ENCODE results near the gene BCHE.

- TF ChIP-seq POLR2AphosphoS5 (IDR thresholded peaks at IDR 0.05; ENCODE audit: insufficient read depth in 1 of 2, low read depth in 1 of 2), result no peak
- TF ChIP-seq, protein P1, sequence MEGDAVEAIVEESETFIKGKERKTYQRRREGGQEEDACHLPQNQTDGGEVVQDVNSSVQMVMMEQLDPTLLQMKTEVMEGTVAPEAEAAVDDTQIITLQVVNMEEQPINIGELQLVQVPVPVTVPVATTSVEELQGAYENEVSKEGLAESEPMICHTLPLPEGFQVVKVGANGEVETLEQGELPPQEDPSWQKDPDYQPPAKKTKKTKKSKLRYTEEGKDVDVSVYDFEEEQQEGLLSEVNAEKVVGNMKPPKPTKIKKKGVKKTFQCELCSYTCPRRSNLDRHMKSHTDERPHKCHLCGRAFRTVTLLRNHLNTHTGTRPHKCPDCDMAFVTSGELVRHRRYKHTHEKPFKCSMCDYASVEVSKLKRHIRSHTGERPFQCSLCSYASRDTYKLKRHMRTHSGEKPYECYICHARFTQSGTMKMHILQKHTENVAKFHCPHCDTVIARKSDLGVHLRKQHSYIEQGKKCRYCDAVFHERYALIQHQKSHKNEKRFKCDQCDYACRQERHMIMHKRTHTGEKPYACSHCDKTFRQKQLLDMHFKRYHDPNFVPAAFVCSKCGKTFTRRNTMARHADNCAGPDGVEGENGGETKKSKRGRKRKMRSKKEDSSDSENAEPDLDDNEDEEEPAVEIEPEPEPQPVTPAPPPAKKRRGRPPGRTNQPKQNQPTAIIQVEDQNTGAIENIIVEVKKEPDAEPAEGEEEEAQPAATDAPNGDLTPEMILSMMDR (IDR thresholded peaks at IDR 0.05), result no peak
- no peak for TF ChIP-seq POLR2A (IDR thresholded peaks at IDR 0.05)
These were observed 31.2 kb downstream of the BCHE start for GRCh38 chr3:165805946-165806561.

All from vagina (tissue), 2 donors.